IPS-18a (cell line): ENCODE data around the gene CPEB4.
A peak's percentile ranks its signal among the peaks of the same experiment; 100 is the strongest.

Experiments used
- H3K27ac ChIP-seq: one replicate; pipeline ENCODE4 v1.5.1; 2013; ENCODE audit warnings: low read length
- H3K27me3 ChIP-seq: one replicate; pipeline ENCODE4 v1.6.1; 2013; ENCODE audit warnings: mild to moderate bottlenecking, low read length; ENCODE audit not compliant: control insufficient read depth, insufficient read depth
- H3K36me3 ChIP-seq: one replicate; pipeline ENCODE4 v1.6.1; 2013; ENCODE audit warnings: low read depth, low read length; ENCODE audit not compliant: control insufficient read depth
- H3K4me1 ChIP-seq: one replicate; pipeline ENCODE4 v1.6.1; 2013; ENCODE audit warnings: low read depth, low read length; ENCODE audit not compliant: control insufficient read depth
- H3K4me3 ChIP-seq: one replicate; pipeline ENCODE4 v1.5.1; 2013; ENCODE audit warnings: low read length
- H3K9ac ChIP-seq: one replicate; pipeline ENCODE4 v1.6.1; 2013; ENCODE audit warnings: mild to moderate bottlenecking, low read length, moderate library complexity
- H3K9me3 ChIP-seq: one replicate; pipeline ENCODE4 v1.6.1; 2013; ENCODE audit warnings: low read depth, low read length; ENCODE audit not compliant: control insufficient read depth

CPEB4 gene

GRCh38 chr5:173891308-173892116 is 3.4 kb downstream of the CPEB4 start:
- H3K27ac ChIP-seq = no peak overlapping the region
- H3K9ac ChIP-seq = no peak overlapping the region
- peak overlapping the region; percentile 18 for H3K4me3 ChIP-seq
- H3K9me3 ChIP-seq = no peaks in the 10 kb centered on the region
- H3K36me3 ChIP-seq = no peaks in the 10 kb centered on the region
- H3K27me3 ChIP-seq = peaks cover 12% of the 10 kb centered on the region
- H3K4me1 ChIP-seq = peaks cover 21% of the 10 kb centered on the region

- Histone ChIP-seq H3K27me3 (peaks cover 12% of the 10 kb centered on the region), H3K9ac (no peak overlapping the region), H3K36me3 (no peaks in the 10 kb centered on the region), H3K9me3 (no peaks in the 10 kb centered on the region), H3K27ac (no peak overlapping the region), H3K4me3 (no peak overlapping the region), H3K4me1 (peaks cover 21% of the 10 kb centered on the region)
Observed at GRCh38 chr5:173893192-173893561, 5.0 kb downstream of the CPEB4 start.

- H3K4me1 ChIP-seq = peaks cover 9% of the 10 kb centered on the region
- no peak overlapping the region for H3K4me3 ChIP-seq
- no peak overlapping the region for H3K27ac ChIP-seq
Observed at GRCh38 chr5:173895401-173896165, 7.4 kb downstream of the CPEB4 start.

GRCh38 chr5:173896631-173897030 is 8.5 kb downstream of the CPEB4 start:
- H3K36me3 ChIP-seq = no peaks in the 10 kb centered on the region
- H3K4me1 ChIP-seq = peaks cover 6% of the 10 kb centered on the region
- no peak overlapping the region for H3K9ac ChIP-seq
- H3K4me3 ChIP-seq = no peak overlapping the region
- H3K9me3 ChIP-seq = no peaks in the 10 kb centered on the region
- H3K27me3 ChIP-seq = no peaks in the 10 kb centered on the region
- no peak overlapping the region for H3K27ac ChIP-seq

More at GRCh38 chr5:173895401-173896165, 7.4 kb downstream of the CPEB4 start:
- H3K9ac ChIP-seq = no peak overlapping the region
- no peaks in the 10 kb centered on the region for H3K36me3 ChIP-seq
- no peaks in the 10 kb centered on the region for H3K27me3 ChIP-seq
- H3K9me3 ChIP-seq = no peaks in the 10 kb centered on the region

GRCh38 chr5:173901705-173902104 is 13.6 kb downstream of the CPEB4 start:
- H3K27me3 ChIP-seq = no peaks in the 10 kb centered on the region
- no peaks in the 10 kb centered on the region for H3K36me3 ChIP-seq
- no peak overlapping the region for H3K9ac ChIP-seq
- no peak overlapping the region for H3K4me3 ChIP-seq
- H3K27ac ChIP-seq = no peak overlapping the region
- H3K4me1 ChIP-seq = peaks cover 14% of the 10 kb centered on the region
- no peaks in the 10 kb centered on the region for H3K9me3 ChIP-seq

GRCh38 chr5:173902334-173902733 is 14.2 kb downstream of the CPEB4 start:
- no peaks in the 10 kb centered on the region for H3K27me3 ChIP-seq
- H3K4me3 ChIP-seq = no peak overlapping the region
- H3K9me3 ChIP-seq = no peaks in the 10 kb centered on the region
- peaks cover 14% of the 10 kb centered on the region for H3K4me1 ChIP-seq
- H3K9ac ChIP-seq = no peak overlapping the region
- H3K36me3 ChIP-seq = no peaks in the 10 kb centered on the region
- H3K27ac ChIP-seq = no peak overlapping the region

- no peaks in the 10 kb centered on the region for H3K36me3 ChIP-seq
- H3K27me3 ChIP-seq = no peaks in the 10 kb centered on the region
- H3K4me1 ChIP-seq = peaks cover 14% of the 10 kb centered on the region
- H3K27ac ChIP-seq = no peak overlapping the region
- no peak overlapping the region for H3K9ac ChIP-seq
- H3K4me3 ChIP-seq = no peak overlapping the region
- H3K9me3 ChIP-seq = no peaks in the 10 kb centered on the region
Observed at GRCh38 chr5:173902743-173903142, 14.6 kb downstream of the CPEB4 start.

GRCh38 chr5:173903396-173904140 is 15.4 kb downstream of the CPEB4 start:
- H3K27me3 ChIP-seq = no peaks in the 10 kb centered on the region
- no peak overlapping the region for H3K9ac ChIP-seq
- no peak overlapping the region for H3K4me3 ChIP-seq
- H3K9me3 ChIP-seq = no peaks in the 10 kb centered on the region
- H3K36me3 ChIP-seq = no peaks in the 10 kb centered on the region
- H3K27ac ChIP-seq = no peak overlapping the region
- H3K4me1 ChIP-seq = peaks cover 14% of the 10 kb centered on the region

GRCh38 chr5:173904151-173904550 is 16.0 kb downstream of the CPEB4 start:
- Histone ChIP-seq H3K36me3 (no peaks in the 10 kb centered on the region), H3K4me3 (no peak overlapping the region), H3K27me3 (no peaks in the 10 kb centered on the region), H3K9me3 (no peaks in the 10 kb centered on the region), H3K9ac (no peak overlapping the region), H3K4me1 (peaks cover 17% of the 10 kb centered on the region), H3K27ac (no peak overlapping the region)

GRCh38 chr5:173907284-173907683 is 19.1 kb downstream of the CPEB4 start:
- Histone ChIP-seq H3K9ac (no peak overlapping the region), H3K27me3 (no peaks in the 10 kb centered on the region), H3K27ac (no peak overlapping the region), H3K4me1 (peaks cover 19% of the 10 kb centered on the region), H3K4me3 (no peak overlapping the region), H3K36me3 (no peaks in the 10 kb centered on the region), H3K9me3 (no peaks in the 10 kb centered on the region)

- H3K4me1 ChIP-seq = peaks cover 13% of the 10 kb centered on the region
- H3K9me3 ChIP-seq = no peaks in the 10 kb centered on the region
- no peak overlapping the region for H3K27ac ChIP-seq
- H3K4me3 ChIP-seq = no peak overlapping the region
- no peak overlapping the region for H3K9ac ChIP-seq
- H3K36me3 ChIP-seq = no peaks in the 10 kb centered on the region
- no peaks in the 10 kb centered on the region for H3K27me3 ChIP-seq
Observed at GRCh38 chr5:173907686-173908371, 19.7 kb downstream of the CPEB4 start.
